Suprapubic skin (tissue), 4 donors: ENCODE data around the gene CHST1. TPM values are rescaled to one million over a fixed set of nuclear protein-coding genes. Genes with fewer than 3 reads are reported as not detected.
A peak's percentile ranks its signal among the peaks of the same experiment; 100 is the strongest.

Experiments
- DNase-seq, 2 donors: peaks; one replicate each; pipeline ENCODE4 v3.0.0-alpha.2; 2019; ENCODE audit warnings: low spot score in 2 of 2
- H3K27ac ChIP-seq: fragments of 200-600 bp; sonication (generic); one replicate; pipeline ENCODE4 v1.5.1; 2019
- H3K27me3 ChIP-seq: fragments of 200-600 bp; sonication (generic); one replicate; pipeline ENCODE4 v1.5.1; 2019
- H3K36me3 ChIP-seq: fragments of 200-600 bp; sonication (generic); one replicate; pipeline ENCODE4 v1.5.1; 2019
- H3K4me1 ChIP-seq: fragments of 200-600 bp; sonication (generic); one replicate; pipeline ENCODE4 v1.5.1; 2019
- H3K4me3 ChIP-seq: fragments of 200-600 bp; sonication (generic); one replicate; pipeline ENCODE4 v1.5.1; 2019; ENCODE audit warnings: mild to moderate bottlenecking
- H3K9me3 ChIP-seq: fragments of 200-600 bp; sonication (generic); one replicate; pipeline ENCODE4 v1.5.1; 2019
- CTCF ChIP-seq, 2 donors: fragments of 200-600 bp in 1 of 2; fragments of 450-650 bp in 1 of 2; sonication (generic) in 1 of 2; IDR thresholded peaks; one replicate each; pipeline ENCODE4 v1.5.1; 2016 to 2019; ENCODE audit warnings: antibody characterized with exemption in 2 of 2, mild to moderate bottlenecking in 1 of 2, moderate library complexity in 1 of 2
- EP300 ChIP-seq: sonication (generic); formaldehyde crosslinking; IDR thresholded peaks from one replicate; pipeline ENCODE4 v1.6.1; 2017; ENCODE audit warnings: antibody characterized with exemption
- POLR2A ChIP-seq, 2 donors: fragments of 450-650 bp; IDR thresholded peaks; one replicate each; pipeline ENCODE4 v1.6.1; 2017; ENCODE audit warnings: antibody characterized with exemption in 2 of 2, mild to moderate bottlenecking in 2 of 2, moderate library complexity in 2 of 2
- POLR2AphosphoS5 ChIP-seq, 3 donors: sonication (generic); formaldehyde crosslinking; IDR thresholded peaks; one replicate each; pipeline ENCODE4 v1.6.1; 2017; ENCODE audit warnings: antibody characterized with exemption in 3 of 3
- WGBS: methylation state at CpG from one replicate; pipeline ENCODE4 v1.1.5; 2018; 5-methylcytosine and 5-hydroxymethylcytosine counted together
- total RNA-seq, 4 donors: library from RNA; depleted of rRNA; stranded (reverse); fragments of >200 nt; gene quantifications; one replicate each; pipeline ENCODE4 v1.1.0, GENCODE V29; 2016

CHST1 gene
- total RNA-seq, 4 donors from 2014 or later = 0.38 to 1.1 (median 0.94) TPM; not detected in 1

GRCh38 chr11:45687836-45688235 is 22.4 kb upstream of the CHST1 start:
- Histone ChIP-seq H3K4me1 (no peaks in the 10 kb centered on the region), H3K36me3 (no peaks in the 10 kb centered on the region), H3K27ac (no peak overlapping the region), H3K4me3 (no peak overlapping the region), H3K9me3 (no peaks in the 10 kb centered on the region), H3K27me3 (peaks cover 7% of the 10 kb centered on the region)
- 78% methylated on average over 6 of the region's 6 CpGs for WGBS
- no peak for TF ChIP-seq CTCF (IDR thresholded peaks at IDR 0.05)
- TF ChIP-seq EP300 = no peak
- TF ChIP-seq POLR2AphosphoS5 (IDR thresholded peaks at IDR 0.05) = no peak
- no peak for TF ChIP-seq POLR2A (IDR thresholded peaks at IDR 0.05)
- DNase-seq = no peak

- Histone ChIP-seq H3K4me1 (no peaks in the 10 kb centered on the region), H3K4me3 (no peak overlapping the region), H3K36me3 (no peaks in the 10 kb centered on the region), H3K9me3 (no peaks in the 10 kb centered on the region), H3K27ac (no peak overlapping the region), H3K27me3 (peaks cover 7% of the 10 kb centered on the region)
- no peak for DNase-seq
- 71% methylated on average over 6 of the region's 7 CpGs for WGBS
- no peak for TF ChIP-seq CTCF (IDR thresholded peaks at IDR 0.05)
- TF ChIP-seq POLR2A (IDR thresholded peaks at IDR 0.05) = no peak
- TF ChIP-seq EP300 = no peak
- TF ChIP-seq POLR2AphosphoS5 (IDR thresholded peaks at IDR 0.05) = no peak
Measured at GRCh38 chr11:45685964-45686537, 20.6 kb upstream of the CHST1 start.

- no peak overlapping the region for H3K4me3 ChIP-seq
- no peak for DNase-seq
- H3K4me1 ChIP-seq = no peaks in the 10 kb centered on the region
- WGBS = 61% methylated on average over 6 of the region's 6 CpGs
- no peaks in the 10 kb centered on the region for H3K36me3 ChIP-seq
- no peak for TF ChIP-seq POLR2A (IDR thresholded peaks at IDR 0.05)
- H3K9me3 ChIP-seq = no peaks in the 10 kb centered on the region
- H3K27ac ChIP-seq = no peak overlapping the region
- H3K27me3 ChIP-seq = peaks cover 7% of the 10 kb centered on the region
Measured at GRCh38 chr11:45684440-45684839, 19.0 kb upstream of the CHST1 start.

- Histone ChIP-seq H3K9me3 (no peaks in the 10 kb centered on the region), H3K27ac (no peak overlapping the region), H3K4me3 (no peak overlapping the region), H3K36me3 (no peaks in the 10 kb centered on the region), H3K27me3 (peaks cover 7% of the 10 kb centered on the region), H3K4me1 (no peaks in the 10 kb centered on the region)
- peak in 1 of 2 donors; percentile 33 for DNase-seq
- WGBS = 74% methylated on average over 8 of the region's 8 CpGs
- TF ChIP-seq CTCF (IDR thresholded peaks at IDR 0.05) = no peak
- no peak for TF ChIP-seq POLR2AphosphoS5 (IDR thresholded peaks at IDR 0.05)
- TF ChIP-seq POLR2A (IDR thresholded peaks at IDR 0.05) = no peak
- no peak for TF ChIP-seq EP300
Measured at GRCh38 chr11:45683271-45684058, 18.0 kb upstream of the CHST1 start.

- H3K4me1 ChIP-seq = no peaks in the 10 kb centered on the region
- peaks cover 7% of the 10 kb centered on the region for H3K27me3 ChIP-seq
- DNase-seq = no peak
- 88% methylated on average over 7 of the region's 7 CpGs for WGBS
- H3K36me3 ChIP-seq = no peaks in the 10 kb centered on the region
- no peak overlapping the region for H3K4me3 ChIP-seq
- H3K9me3 ChIP-seq = no peaks in the 10 kb centered on the region
- TF ChIP-seq EP300 (no peak), POLR2AphosphoS5 (IDR thresholded peaks at IDR 0.05) (no peak), POLR2A (IDR thresholded peaks at IDR 0.05) (no peak), CTCF (IDR thresholded peaks at IDR 0.05) (no peak)
- no peak overlapping the region for H3K27ac ChIP-seq
Measured at GRCh38 chr11:45679806-45680205, 14.4 kb upstream of the CHST1 start.
